Epithelial cell of proximal tubule (primary cell): ENCODE data around the gene FBRSL1. TPM values are rescaled to one million over a fixed set of nuclear protein-coding genes. Genes with fewer than 3 reads are reported as not detected.

Experiments used
- DNase-seq: peaks from one replicate; pipeline ENCODE4 v3.0.0-alpha.2; 2011; ENCODE audit warnings: low read depth
- H3K4me3 ChIP-seq: 2 replicates; pipeline ENCODE4 v1.5.1; 2011; ENCODE audit warnings: low read depth, mild to moderate bottlenecking, low read length
- CTCF ChIP-seq: conservative IDR thresholded peaks from 2 replicates; pipeline ENCODE4 v1.5.1; 2012; ENCODE audit warnings: low read depth, mild to moderate bottlenecking, low read length
- total RNA-seq: library from RNA; depleted of rRNA; stranded (reverse); fragments of >200 nt; gene quantifications from 2 replicates; pipeline ENCODE4 v1.2.3, GENCODE V29; 2015

The FBRSL1 gene
- total RNA-seq, 1 donor from 2014 or later, result 95.9 TPM

GRCh38 chr12:132494294-132495164 is 4.6 kb downstream of the FBRSL1 start:
- TF ChIP-seq CTCF, result no peak
- no peak for DNase-seq
- no peak overlapping the region for H3K4me3 ChIP-seq

GRCh38 chr12:132495165-132495544 is 5.2 kb downstream of the FBRSL1 start:
- no peak for DNase-seq
- H3K4me3 ChIP-seq, result no peak overlapping the region
- TF ChIP-seq CTCF, result no peak

- DNase-seq, result no peak
- no peak for TF ChIP-seq CTCF
- H3K4me3 ChIP-seq, result no peak overlapping the region
Measured at GRCh38 chr12:132495629-132496357, 5.8 kb downstream of the FBRSL1 start.

- DNase-seq, result no peak
- TF ChIP-seq CTCF, result no peak
- H3K4me3 ChIP-seq, result no peak overlapping the region
Measured at GRCh38 chr12:132496358-132496669, 6.4 kb downstream of the FBRSL1 start.

- DNase-seq, result no peak
- no peak for TF ChIP-seq CTCF
- no peak overlapping the region for H3K4me3 ChIP-seq
Measured at GRCh38 chr12:132496710-132497109, 6.8 kb downstream of the FBRSL1 start.

GRCh38 chr12:132497514-132498405 is 7.8 kb downstream of the FBRSL1 start:
- no peak for TF ChIP-seq CTCF
- DNase-seq, result no peak
- no peak overlapping the region for H3K4me3 ChIP-seq
